Keratinocyte (primary cell): Measurements from ENCODE around the gene DLG5. TPM values are rescaled to one million over a fixed set of nuclear protein-coding genes. Genes with fewer than 3 reads are reported as not detected.

ENCODE experiments used
- DNase-seq: peaks from one replicate; pipeline ENCODE4 v3.0.0-alpha.2; 2011; ENCODE audit warnings: low read depth, missing footprints, low spot score
- FAIRE-seq: peaks from 2 replicates; lab custom pipeline; 2011; peaks lifted over from hg19 to GRCh38; lab: Jason Lieb, UNC
- H2AFZ ChIP-seq: 2 replicates; pipeline ENCODE4 v1.6.0; 2012; ENCODE audit warnings: low read length, control low read depth, inconsistent platforms; ENCODE audit not compliant: control insufficient read depth
- H3K27ac ChIP-seq: 2 replicates; pipeline ENCODE4 v1.5.1; 2011; ENCODE audit warnings: low read length; ENCODE audit not compliant: control insufficient read depth, insufficient read depth
- H3K27me3 ChIP-seq: 3 replicates; pipeline ENCODE4 v1.6.0; 2011; ENCODE audit warnings: low read length; ENCODE audit not compliant: control insufficient read depth, insufficient read depth; ENCODE audit errors: extremely low read depth
- H3K36me3 ChIP-seq, 2 experiments: 2 replicates in 1 of 2; 3 replicates in 1 of 2; pipeline ENCODE4 v1.5.1; 2011; ENCODE audit warnings: low read length in 2 of 2, mild to moderate bottlenecking in 1 of 2; ENCODE audit not compliant: control insufficient read depth in 2 of 2, insufficient read depth in 2 of 2; ENCODE audit errors: extremely low read depth in 1 of 2
- H3K4me1 ChIP-seq: 3 replicates; pipeline ENCODE4 v1.5.1; 2011; ENCODE audit warnings: low read length; ENCODE audit not compliant: control insufficient read depth, insufficient read depth; ENCODE audit errors: extremely low read depth
- H3K4me2 ChIP-seq: 3 replicates; pipeline ENCODE4 v1.6.0; 2011; ENCODE audit warnings: low read depth, low read length; ENCODE audit not compliant: control insufficient read depth, insufficient read depth; ENCODE audit errors: extremely low read depth
- H3K4me3 ChIP-seq, 3 experiments: fragments of 200-600 bp in 1 of 3; sonication (generic) in 1 of 3; 2 replicates in 2 of 3; 3 replicates in 1 of 3; pipeline ENCODE4 v1.5.1; 2011 to 2016; ENCODE audit warnings: low read length in 3 of 3, mild to moderate bottlenecking in 3 of 3, control low read depth in 2 of 3, inconsistent platforms in 1 of 3, low read depth in 1 of 3, mixed read lengths in 1 of 3, mixed run types in 1 of 3, moderate library complexity in 1 of 3; ENCODE audit not compliant: control insufficient read depth in 2 of 3, insufficient read depth in 2 of 3; ENCODE audit errors: extremely low read depth in 1 of 3
- H3K79me2 ChIP-seq: 2 replicates; pipeline ENCODE4 v1.6.0; 2012; ENCODE audit warnings: low read length; ENCODE audit not compliant: control insufficient read depth, insufficient read depth
- H3K9ac ChIP-seq: 3 replicates; pipeline ENCODE4 v1.6.0; 2011; ENCODE audit warnings: low read length; ENCODE audit not compliant: control insufficient read depth, insufficient read depth; ENCODE audit errors: extremely low read depth
- H3K9me1 ChIP-seq: 3 replicates; pipeline ENCODE4 v1.6.0; 2011; ENCODE audit warnings: low read length; ENCODE audit not compliant: control insufficient read depth, insufficient read depth; ENCODE audit errors: extremely low read depth
- H3K9me3 ChIP-seq: 2 replicates; pipeline ENCODE4 v1.5.1; 2012; ENCODE audit warnings: low read depth, low read length; ENCODE audit not compliant: control insufficient read depth
- H4K20me1 ChIP-seq: 3 replicates; pipeline ENCODE4 v1.6.0; 2011; ENCODE audit warnings: low read length; ENCODE audit not compliant: control insufficient read depth, insufficient read depth; ENCODE audit errors: extremely low read depth
- CTCF ChIP-seq, 3 experiments: IDR thresholded peaks in 1 of 3; conservative IDR thresholded peaks in 1 of 3; optimal IDR thresholded peaks in 1 of 3; 2 replicates in 2 of 3; 3 replicates in 1 of 3; pipeline versions ENCODE3 to v1.5.1; 2011; ENCODE audit warnings: low read length in 3 of 3, mild to moderate bottlenecking in 3 of 3, moderate library complexity in 2 of 3, control low read depth in 1 of 3, inconsistent platforms in 1 of 3; ENCODE audit not compliant: insufficient read depth in 2 of 3; ENCODE audit errors: extremely low read depth in 1 of 3
- EZH2 ChIP-seq: IDR thresholded peaks from one replicate; pipeline ENCODE4 v1.6.1; 2012; ENCODE audit warnings: inconsistent platforms, mild to moderate bottlenecking, low read length, moderate library complexity
- dilution Hi-C: fragments of 300-500 bp; cut with MboI; formaldehyde crosslinking; loops from one replicate; pipeline ENCODE4 v1.7.0; 2020; ENCODE audit warnings: low sequenced_read_pairs; ENCODE audit not compliant: extremely low pct_ligation_motif_present
- polyA plus RNA-seq, 5 experiments: library from polyadenylated mRNA; depleted of rRNA in 3 of 5; stranded (reverse) in 3 of 5; stranded (forward) in 1 of 5; unstranded in 1 of 5; fragments of >200 nt; gene quantifications; 1 replicate in 1 of 5; 2 replicates in 3 of 5; 3 replicates in 1 of 5; pipeline versions ENCODE4 v1.2.1 to v1.2.3, GENCODE V29; 2011 to 2012; ENCODE audit warnings: missing spikeins in 2 of 5, low read depth in 1 of 5, low replicate concordance in 1 of 5

The DLG5 gene
- polyA plus RNA-seq, 1 donor (not counting 4 experiments of a cell fraction or from before 2014, with no cell fraction given): 17.2 TPM

DNA sequence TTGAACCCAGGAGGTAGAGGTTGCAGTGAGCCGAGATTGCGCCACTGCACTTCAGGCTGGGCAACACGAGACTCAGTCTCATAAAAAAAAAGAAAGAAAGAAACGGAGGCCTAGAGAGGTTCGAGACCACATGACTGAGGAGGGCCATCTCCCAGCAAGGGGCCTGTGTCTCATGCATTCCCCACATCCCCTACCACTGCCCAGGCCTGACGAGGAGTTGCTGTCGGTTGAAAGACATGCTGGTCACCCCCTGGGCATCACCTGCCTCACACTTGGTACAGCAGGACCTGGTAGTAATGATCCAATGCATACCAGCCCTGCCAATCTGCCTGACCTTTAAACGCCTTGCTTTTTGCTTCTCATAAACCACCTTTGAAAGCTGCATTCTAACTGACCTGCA lies 85.9 kb downstream of the DLG5 start:
- Histone ChIP-seq H3K9me1 (no peaks in the 10 kb centered on the region), H3K9ac (no peak overlapping the region), H3K4me1 (peaks cover 11% of the 10 kb centered on the region), H3K27ac (no peak overlapping the region), H3K4me2 (no peak overlapping the region), H2AFZ (no peak overlapping the region), H3K27me3 (no peaks in the 10 kb centered on the region), H3K9me3 (no peaks in the 10 kb centered on the region), H4K20me1 (no peaks in the 10 kb centered on the region), H3K36me3 (peaks cover 38 to 45% of the 10 kb centered on the region in 2 experiments), H3K79me2 (peaks cover 8% of the 10 kb centered on the region), H3K4me3 (no peak overlapping the region)
- dilution Hi-C loops: no loop called here
- TF ChIP-seq CTCF (optimal IDR thresholded peaks at IDR 0.05 in 1 of 3, IDR thresholded peaks at IDR 0.05 in 1 of 3, conservative IDR thresholded peaks at IDR 0.05 in 1 of 3; ENCODE audit: extremely low read depth in 1 of 3, insufficient read depth in 2 of 3, low read length in 3 of 3) (no peak), EZH2 (no peak)
- no peak for FAIRE-seq
- DNase-seq: no peak

- H3K79me2 ChIP-seq: no peaks in the 10 kb centered on the region
- no peaks in the 10 kb centered on the region for H3K4me1 ChIP-seq
- H4K20me1 ChIP-seq: no peaks in the 10 kb centered on the region
- H3K27ac ChIP-seq: no peak overlapping the region
- H3K9me3 ChIP-seq: no peaks in the 10 kb centered on the region
- no peak overlapping the region for H3K9ac ChIP-seq
- dilution Hi-C loops: no loop called here
- H3K9me1 ChIP-seq: no peaks in the 10 kb centered on the region
- no peak overlapping the region for H3K4me2 ChIP-seq
- no peak for TF ChIP-seq EZH2
- no peak for TF ChIP-seq CTCF (optimal IDR thresholded peaks at IDR 0.05 in 1 of 3, IDR thresholded peaks at IDR 0.05 in 1 of 3, conservative IDR thresholded peaks at IDR 0.05 in 1 of 3; ENCODE audit: extremely low read depth in 1 of 3, insufficient read depth in 2 of 3, low read length in 3 of 3)
- H2AFZ ChIP-seq: no peak overlapping the region
- H3K27me3 ChIP-seq: no peaks in the 10 kb centered on the region
- DNase-seq: no peak
- peaks cover 41 to 50% of the 10 kb centered on the region in 2 experiments for H3K36me3 ChIP-seq
- FAIRE-seq: no peak
- H3K4me3 ChIP-seq: no peak overlapping the region
Observed at GRCh38 chr10:77837925-77838595, 88.5 kb downstream of the DLG5 start.
